HK-2 (cell line): ENCODE results near the gene DIAPH2.
"Not testable (repeated sequence)": the region's sequence is repeated elsewhere in the genome, so short reads cannot be mapped to it uniquely, and the experiment has no call there.

ENCODE experiments used
- DNase-seq: peaks from one replicate; pipeline ENCODE4 v3.0.0-alpha.2; 2018; ENCODE audit not compliant: unreplicated experiment

DIAPH2 gene

DNA sequence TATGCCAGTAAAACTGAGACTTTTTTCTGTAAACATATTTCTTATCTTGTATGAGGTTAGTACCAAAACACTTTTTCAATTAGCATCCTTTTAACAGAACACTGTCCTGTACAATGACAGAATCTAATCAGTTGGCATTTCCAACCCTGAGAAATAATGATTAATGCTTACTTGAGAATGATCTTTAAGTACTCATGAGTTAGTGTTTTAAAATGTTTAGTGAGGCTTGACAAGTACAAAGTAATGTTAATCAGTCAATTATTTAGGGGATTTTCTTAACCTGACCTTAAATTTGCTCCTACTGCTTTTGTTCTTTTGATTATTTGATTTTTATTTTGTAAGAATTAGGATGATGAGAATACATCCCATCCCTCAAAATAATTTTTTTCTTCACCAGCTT is 695.6 kb downstream of the DIAPH2 start:
- no peak for DNase-seq

GRCh38 chrX:97384685-97385084 is 700.0 kb downstream of the DIAPH2 start:
- no peak for DNase-seq

DNA sequence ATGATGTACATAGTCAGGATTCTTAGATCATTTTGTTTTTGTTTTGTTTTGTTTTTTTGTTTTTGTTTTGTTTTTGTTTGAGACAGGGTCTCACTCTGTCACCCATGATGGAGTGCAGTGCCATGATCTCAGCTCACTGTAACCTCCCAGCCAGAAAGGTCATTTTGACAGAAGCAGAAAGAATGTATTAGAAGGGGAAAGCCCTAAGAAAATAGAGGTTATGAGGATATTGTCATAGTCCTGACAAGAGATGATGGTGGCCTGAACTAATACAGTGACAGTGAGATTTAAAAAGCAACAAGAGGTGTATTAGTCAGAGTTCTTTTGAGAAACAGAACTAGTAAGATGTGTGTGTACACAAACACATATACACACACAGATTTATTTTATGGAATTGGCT is 702.4 kb downstream of the DIAPH2 start:
- DNase-seq = no peak

DNA sequence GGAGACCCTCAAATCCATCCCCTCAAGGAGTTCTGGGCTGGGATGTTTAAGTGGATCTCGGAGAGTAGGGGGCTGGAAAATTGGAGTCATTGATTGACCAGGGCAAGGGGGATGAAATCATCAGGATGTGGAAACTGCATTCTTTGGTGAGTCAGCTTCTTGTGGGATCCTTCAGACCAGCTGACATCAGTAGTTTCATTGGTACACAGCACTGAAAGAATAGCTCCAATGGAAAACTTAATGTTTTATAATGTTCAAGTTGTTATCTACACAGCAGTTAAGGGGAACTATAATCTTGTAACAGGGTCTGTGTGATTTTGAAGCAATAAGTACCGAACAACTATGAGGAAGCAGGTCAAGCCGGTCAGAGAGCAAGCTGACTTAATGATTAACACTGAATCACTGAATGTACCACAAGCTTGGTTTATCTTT is 705.1 kb downstream of the DIAPH2 start:
- peak; percentile 53 for DNase-seq

- DNase-seq = no peak
These were observed 712.7 kb downstream of the DIAPH2 start for GRCh38 chrX:97397371-97397770.

DNA sequence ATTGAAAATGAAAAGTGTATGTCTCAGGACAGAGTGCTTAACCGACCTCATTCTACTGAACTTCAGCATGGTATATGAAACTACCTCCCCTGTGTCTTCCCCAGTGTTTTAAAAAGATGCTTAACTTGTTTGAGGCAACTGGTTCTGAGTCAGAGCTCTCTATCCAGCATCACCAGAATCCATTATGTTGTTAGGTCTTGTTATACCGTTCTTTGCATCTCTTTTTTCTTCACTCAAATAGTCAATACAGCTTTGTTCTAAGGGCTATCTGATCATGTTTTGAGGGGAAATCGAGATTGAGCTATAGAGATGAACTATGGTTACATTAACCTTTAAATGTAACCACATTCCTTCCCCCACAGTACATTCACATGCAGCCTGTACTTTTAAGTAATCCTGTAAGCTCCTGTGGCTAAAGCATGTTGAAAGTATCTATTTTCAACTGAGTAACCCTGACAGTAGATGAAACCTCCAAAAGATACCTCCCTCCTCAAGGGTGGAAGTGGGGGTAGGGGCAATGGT is 713.4 kb downstream of the DIAPH2 start:
- DNase-seq = no peak

GRCh38 chrX:97399400-97399799 is 714.8 kb downstream of the DIAPH2 start:
- DNase-seq = no peak

DNA sequence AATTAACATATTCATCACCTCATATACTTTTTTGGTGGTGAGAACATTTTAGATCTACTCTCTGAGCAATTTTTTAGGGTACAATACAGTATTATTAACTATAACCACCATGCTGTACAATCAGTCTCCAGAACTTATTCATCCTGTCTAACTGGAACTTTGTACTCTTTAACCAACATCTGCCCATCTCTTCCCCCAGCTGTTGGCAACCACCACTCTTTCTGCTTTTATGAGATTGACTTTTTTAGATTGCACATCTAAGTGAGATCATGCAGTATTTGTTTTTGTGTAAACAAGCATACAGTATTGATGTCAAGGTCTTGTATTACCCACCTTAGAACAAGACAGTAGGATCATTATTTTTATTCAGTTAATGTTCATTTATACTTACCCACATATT is 715.9 kb downstream of the DIAPH2 start:
- no peak for DNase-seq

- DNase-seq = peak; percentile 4
These were observed 716.5 kb downstream of the DIAPH2 start for GRCh38 chrX:97401154-97401553.

GRCh38 chrX:97401586-97402136 is 717.0 kb downstream of the DIAPH2 start:
- no peak for DNase-seq

GRCh38 chrX:97402333-97402732 is 717.7 kb downstream of the DIAPH2 start:
- no peak for DNase-seq

DNA sequence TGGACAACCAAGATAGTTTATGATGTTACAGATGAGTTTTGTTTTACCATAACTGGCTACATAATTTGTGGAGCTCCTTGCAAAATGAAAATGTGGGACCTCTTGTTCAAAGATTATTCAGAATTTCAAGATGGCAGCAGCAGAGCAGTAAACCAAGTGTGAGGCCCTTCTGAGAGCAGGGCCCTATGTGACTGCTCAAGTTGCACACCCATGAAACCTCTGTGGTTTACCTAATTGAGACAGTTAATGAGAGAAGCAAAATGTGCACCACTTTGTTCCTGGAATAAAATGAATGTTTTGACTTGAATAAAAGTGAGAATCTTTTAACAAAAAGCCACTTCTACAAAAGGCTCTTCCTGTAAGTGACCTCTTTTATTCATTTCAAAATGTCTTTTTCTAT is 718.3 kb downstream of the DIAPH2 start:
- no peak for DNase-seq

GRCh38 chrX:97405031-97405660 is 720.5 kb downstream of the DIAPH2 start:
- DNase-seq = no peak

DNA sequence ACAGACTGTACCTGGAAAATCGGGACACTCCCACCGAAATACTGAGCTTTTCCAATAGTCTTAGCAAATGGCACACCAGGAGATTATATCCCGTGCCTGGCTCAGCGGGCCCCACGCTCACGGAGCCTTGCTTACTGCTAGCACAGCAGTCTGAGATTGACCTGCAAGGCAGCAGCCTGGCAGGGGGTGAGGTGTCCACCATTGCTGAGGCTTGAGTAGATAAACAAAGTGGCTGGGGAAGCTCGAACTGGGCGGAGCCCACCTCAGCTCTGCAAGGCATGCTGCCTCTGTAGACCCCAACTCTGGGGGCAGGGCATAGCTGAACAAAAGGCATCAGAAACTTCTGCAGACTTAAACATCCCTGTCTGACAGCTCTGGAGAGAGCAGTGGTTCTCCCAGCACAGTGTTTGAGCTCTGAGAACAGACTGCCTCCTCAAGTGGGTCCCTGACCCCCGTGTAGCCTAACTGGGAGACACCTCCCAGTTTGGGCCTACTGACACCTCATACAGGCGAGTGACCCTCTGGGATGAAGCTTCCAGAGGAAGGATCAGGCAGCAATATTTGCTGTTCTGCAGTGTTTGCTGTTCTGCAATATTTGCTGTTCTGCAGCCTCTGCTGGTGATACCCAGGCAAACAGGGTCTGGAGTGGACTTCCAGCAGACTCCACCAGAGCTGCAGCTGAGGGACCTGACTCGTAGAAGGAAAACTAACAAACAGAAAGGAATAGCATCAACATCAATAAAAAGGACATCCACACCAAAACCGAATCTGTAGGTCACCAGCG is 725.2 kb downstream of the DIAPH2 start:
- DNase-seq = not testable (repeated sequence)

DNA sequence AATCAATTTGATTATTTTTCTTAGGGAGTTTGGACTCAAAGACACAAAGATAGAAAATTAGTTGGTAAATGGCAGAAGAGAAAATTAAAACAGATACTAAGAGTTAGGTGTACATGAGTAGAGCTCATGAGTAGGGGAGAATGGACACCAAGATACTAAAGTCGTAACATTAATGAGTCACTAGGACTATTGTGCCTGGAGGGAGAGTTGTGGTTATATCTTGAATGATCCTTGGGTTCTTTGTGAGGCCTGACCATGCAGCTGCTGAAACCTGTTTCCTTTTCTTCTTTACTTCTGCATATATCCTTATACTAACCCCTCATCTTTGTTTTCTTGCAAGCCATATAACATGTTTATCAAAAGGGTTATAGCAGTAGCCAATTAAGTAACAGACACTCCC is 731.8 kb downstream of the DIAPH2 start:
- DNase-seq = no peak

DNA sequence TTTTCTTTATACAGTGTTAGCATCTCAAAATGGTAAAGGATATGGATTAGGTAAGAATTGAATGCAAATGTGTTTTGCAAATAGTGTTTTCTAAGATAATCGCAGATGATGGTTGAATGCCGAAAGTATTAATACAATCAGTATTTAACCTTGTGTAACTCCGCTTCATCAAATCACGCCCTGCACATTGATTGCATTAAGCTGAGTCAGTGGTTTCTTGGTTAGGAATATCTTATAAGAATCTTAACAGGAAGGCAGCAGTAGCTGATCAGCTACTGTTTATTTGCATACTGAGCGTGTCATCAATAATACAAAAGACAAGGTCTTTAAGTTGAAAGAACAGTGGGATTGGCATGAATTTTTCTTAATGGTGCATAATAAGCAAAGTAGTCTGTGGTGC is 744.5 kb downstream of the DIAPH2 start:
- no peak for DNase-seq

- DNase-seq = no peak
These were observed 746.6 kb downstream of the DIAPH2 start for GRCh38 chrX:97431281-97431680.

- DNase-seq = no peak
These were observed 761.7 kb downstream of the DIAPH2 start for GRCh38 chrX:97446298-97446882.

DNA sequence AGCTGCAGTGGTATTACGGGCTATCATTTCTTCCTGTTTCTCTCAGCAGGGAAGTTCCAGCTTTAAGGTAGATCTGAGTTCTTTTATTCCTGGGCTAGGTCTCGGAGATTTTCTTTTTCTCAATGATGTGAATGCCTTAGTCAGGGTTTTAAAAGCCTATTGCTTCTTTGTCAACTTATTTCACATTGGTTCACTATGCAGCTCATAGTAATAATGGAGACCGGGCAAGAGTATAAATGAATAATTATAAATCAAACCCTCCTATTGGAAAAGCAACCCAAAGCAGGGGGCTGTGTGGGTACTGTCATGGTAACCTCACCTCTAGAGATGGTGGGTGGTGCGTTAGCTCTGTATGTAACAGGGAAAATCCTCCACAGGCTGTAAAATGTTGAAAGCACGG is 762.7 kb downstream of the DIAPH2 start:
- no peak for DNase-seq

DNA sequence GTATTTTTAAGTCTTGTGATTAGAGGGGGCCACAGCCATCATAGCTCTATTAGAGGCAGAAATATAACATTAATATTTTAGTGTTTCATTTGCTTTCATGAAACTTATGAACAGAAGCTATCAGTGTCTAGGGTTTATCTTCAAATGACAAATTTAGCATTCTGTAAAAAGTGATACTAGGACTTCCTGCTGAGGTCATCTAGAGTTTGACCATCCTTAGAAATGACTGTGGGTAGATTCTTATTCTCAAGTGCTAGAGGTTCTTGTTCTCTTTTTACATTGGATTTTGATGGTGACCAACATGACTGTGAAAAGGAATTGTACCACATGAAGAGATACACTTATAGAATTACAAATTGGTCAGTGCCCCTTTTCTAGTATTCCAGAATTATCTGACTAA is 767.6 kb downstream of the DIAPH2 start:
- DNase-seq = no peak

GRCh38 chrX:97461763-97462162 is 777.1 kb downstream of the DIAPH2 start:
- no peak for DNase-seq

GRCh38 chrX:97471071-97471470 is 786.4 kb downstream of the DIAPH2 start:
- no peak for DNase-seq

GRCh38 chrX:97474933-97475332 is 790.3 kb downstream of the DIAPH2 start:
- no peak for DNase-seq
